ENCODE data around the gene AGXT2. TPM values are rescaled to one million over a fixed set of nuclear protein-coding genes. Genes with fewer than 3 reads are reported as not detected.

Gene AGXT2
- total and polyA plus RNA-seq, 3 experiments from 2014 or later, result not detected

- Mint-ChIP-seq H3K27ac (no peak overlapping the region), H3K27me3 (peaks cover 10 to 40% of the 10 kb centered on the region in 2 donors), H3K4me3 (no peak overlapping the region), H3K4me1 (no peaks in the 10 kb centered on the region), H3K36me3 (peaks cover 0 to 1% (median 0%) of the 10 kb centered on the region in 3 donors), H3K9me3 (peaks cover 0 to 2% (median 0%) of the 10 kb centered on the region in 5 donors)
- no peaks in the 10 kb centered on the region for H3K36me3 ChIP-seq (ENCODE audit: insufficient read depth, low read length)
- no peak for DNase-seq
- no peak overlapping the region for H3K27ac ChIP-seq (ENCODE audit: low read depth, low read length)
- H3K9me3 ChIP-seq (ENCODE audit: low read length), result no peaks in the 10 kb centered on the region
- H3K4me3 ChIP-seq (ENCODE audit: low read length), result no peak overlapping the region
- ChIA-PET POLR2A (no interaction called here), CTCF (no interaction called here)
- H3K4me1 ChIP-seq (ENCODE audit: insufficient read depth, low read length), result no peaks in the 10 kb centered on the region
- no peaks in the 10 kb centered on the region for H3K27me3 ChIP-seq (ENCODE audit: insufficient read depth, low read length, poor library complexity, severe bottlenecking)
These were observed 37.1 kb downstream of the AGXT2 start for GRCh38 chr5:35010676-35011075.

- ChIA-PET CTCF (no interaction called here), POLR2A (no interaction called here)
- no peak overlapping the region for H3K4me3 Mint-ChIP-seq
- H3K27ac ChIP-seq (ENCODE audit: low read depth, low read length), result no peak overlapping the region
- no peak overlapping the region for H3K4me3 ChIP-seq (ENCODE audit: low read length)
- no peak overlapping the region for H3K27ac Mint-ChIP-seq
- H3K27me3 Mint-ChIP-seq, result peaks cover 10 to 44% of the 10 kb centered on the region in 2 donors
- H3K4me1 ChIP-seq (ENCODE audit: insufficient read depth, low read length), result no peaks in the 10 kb centered on the region
- H3K4me1 Mint-ChIP-seq, result no peaks in the 10 kb centered on the region
- H3K36me3 ChIP-seq (ENCODE audit: insufficient read depth, low read length), result no peaks in the 10 kb centered on the region
- no peaks in the 10 kb centered on the region for H3K9me3 ChIP-seq (ENCODE audit: low read length)
- DNase-seq, result no peak
- H3K36me3 Mint-ChIP-seq, result peaks cover 0 to 1% (median 0%) of the 10 kb centered on the region in 3 donors
- H3K9me3 Mint-ChIP-seq, result peaks cover 0 to 2% (median 0%) of the 10 kb centered on the region in 5 donors
- no peaks in the 10 kb centered on the region for H3K27me3 ChIP-seq (ENCODE audit: insufficient read depth, low read length, poor library complexity, severe bottlenecking)
These were observed 38.1 kb downstream of the AGXT2 start for GRCh38 chr5:35009657-35010056.

GRCh38 chr5:35009019-35009418, 38.7 kb downstream of the AGXT2 start:
- Mint-ChIP-seq H3K4me1 (no peaks in the 10 kb centered on the region), H3K27me3 (peaks cover 14 to 46% of the 10 kb centered on the region in 2 donors)
- POLR2A ChIA-PET, result no interaction called here

GRCh38 chr5:35004771-35005170, 43.0 kb downstream of the AGXT2 start:
- Mint-ChIP-seq H3K9me3 (no peaks in the 10 kb centered on the region), H3K36me3 (peaks cover 0 to 1% (median 0%) of the 10 kb centered on the region in 3 donors), H3K4me3 (no peak overlapping the region), H3K27ac (no peak overlapping the region), H3K27me3 (peaks cover 14 to 53% of the 10 kb centered on the region in 2 donors), H3K4me1 (peaks cover 0 to 3% (median 0%) of the 10 kb centered on the region in 3 donors)
- ChIA-PET CTCF (no interaction called here), POLR2A (no interaction called here)
- no peaks in the 10 kb centered on the region for H3K36me3 ChIP-seq (ENCODE audit: insufficient read depth, low read length)
- no peaks in the 10 kb centered on the region for H3K4me1 ChIP-seq (ENCODE audit: insufficient read depth, low read length)
- no peak overlapping the region for H3K4me3 ChIP-seq (ENCODE audit: low read length)
- H3K27ac ChIP-seq (ENCODE audit: low read depth, low read length), result no peak overlapping the region
- no peak for DNase-seq
- no peaks in the 10 kb centered on the region for H3K9me3 ChIP-seq (ENCODE audit: low read length)
- H3K27me3 ChIP-seq (ENCODE audit: insufficient read depth, low read length, poor library complexity, severe bottlenecking), result peaks cover 4% of the 10 kb centered on the region

More at GRCh38 chr5:35009019-35009418, 38.7 kb downstream of the AGXT2 start:
- peaks cover 0 to 1% (median 0%) of the 10 kb centered on the region in 3 donors for H3K36me3 Mint-ChIP-seq
- Histone ChIP-seq H3K9me3 (ENCODE audit: low read length) (no peaks in the 10 kb centered on the region), H3K27me3 (ENCODE audit: insufficient read depth, low read length, poor library complexity, severe bottlenecking) (peaks cover 1% of the 10 kb centered on the region), H3K36me3 (ENCODE audit: insufficient read depth, low read length) (no peaks in the 10 kb centered on the region), H3K27ac (ENCODE audit: low read depth, low read length) (no peak overlapping the region), H3K4me3 (ENCODE audit: low read length) (no peak overlapping the region), H3K4me1 (ENCODE audit: insufficient read depth, low read length) (no peaks in the 10 kb centered on the region)
- CTCF ChIA-PET, result interaction anchor here (0.8 kb wide), 1 partner anchor 28 kb away, joined by 3 read pairs; no protein-coding TSS in a partner anchor
- H3K9me3 Mint-ChIP-seq, result peaks cover 0 to 2% (median 0%) of the 10 kb centered on the region in 5 donors
- no peak overlapping the region for H3K27ac Mint-ChIP-seq
- no peak overlapping the region for H3K4me3 Mint-ChIP-seq
- DNase-seq, result no peak

GRCh38 chr5:35004200-35004599, 43.5 kb downstream of the AGXT2 start:
- Histone ChIP-seq H3K36me3 (ENCODE audit: insufficient read depth, low read length) (no peaks in the 10 kb centered on the region), H3K9me3 (ENCODE audit: low read length) (no peaks in the 10 kb centered on the region), H3K27ac (ENCODE audit: low read depth, low read length) (no peak overlapping the region), H3K4me1 (ENCODE audit: insufficient read depth, low read length) (no peaks in the 10 kb centered on the region), H3K4me3 (ENCODE audit: low read length) (no peak overlapping the region), H3K27me3 (ENCODE audit: insufficient read depth, low read length, poor library complexity, severe bottlenecking) (peaks cover 4% of the 10 kb centered on the region)
- Mint-ChIP-seq H3K27ac (no peak overlapping the region), H3K27me3 (peaks cover 9 to 50% of the 10 kb centered on the region in 2 donors), H3K36me3 (peaks cover 0 to 1% (median 0%) of the 10 kb centered on the region in 3 donors), H3K4me1 (peaks cover 0 to 3% (median 0%) of the 10 kb centered on the region in 3 donors), H3K4me3 (no peak overlapping the region), H3K9me3 (no peaks in the 10 kb centered on the region)
- ChIA-PET POLR2A (no interaction called here), CTCF (interaction anchor here (0.9 to 2.4 kb wide), 4 partner anchors 11 to 166 kb away, joined by 3 to 11 read pairs (median 4); partner anchors contain the start of gene TTC23L)
- DNase-seq, result no peak

GRCh38 chr5:35003018-35003957, 44.5 kb downstream of the AGXT2 start:
- Histone ChIP-seq H3K4me3 (ENCODE audit: low read length) (no peak overlapping the region), H3K27me3 (ENCODE audit: insufficient read depth, low read length, poor library complexity, severe bottlenecking) (peaks cover 4% of the 10 kb centered on the region), H3K36me3 (ENCODE audit: insufficient read depth, low read length) (no peaks in the 10 kb centered on the region), H3K27ac (ENCODE audit: low read depth, low read length) (no peak overlapping the region), H3K4me1 (ENCODE audit: insufficient read depth, low read length) (no peaks in the 10 kb centered on the region), H3K9me3 (ENCODE audit: low read length) (no peaks in the 10 kb centered on the region)
- Mint-ChIP-seq H3K27ac (peak overlapping the region in 1 of 8 donors; percentile 35), H3K27me3 (peaks cover 11 to 44% of the 10 kb centered on the region in 2 donors), H3K36me3 (no peaks in the 10 kb centered on the region), H3K4me3 (no peak overlapping the region), H3K4me1 (peaks cover 0 to 3% (median 0%) of the 10 kb centered on the region in 3 donors), H3K9me3 (no peaks in the 10 kb centered on the region)
- peak in 4 of 5 donors; percentile 8 to 29 (median 18) for DNase-seq
- CTCF ChIA-PET, result interaction anchor here (0.9 to 2.4 kb wide), 8 partner anchors 10 to 165 kb away, joined by 3 to 11 read pairs (median 4); partner anchors contain the start of genes BRIX1, RAD1 and TTC23L
- POLR2A ChIA-PET, result no interaction called here

- Mint-ChIP-seq H3K4me3 (no peak overlapping the region), H3K27me3 (peaks cover 11 to 39% of the 10 kb centered on the region in 2 donors), H3K36me3 (no peaks in the 10 kb centered on the region), H3K27ac (no peak overlapping the region), H3K9me3 (no peaks in the 10 kb centered on the region), H3K4me1 (peaks cover 0 to 3% (median 0%) of the 10 kb centered on the region in 3 donors)
- CTCF ChIA-PET, result interaction anchor here (1.9 to 2.4 kb wide), 2 partner anchors 9 to 87 kb away, joined by 4 to 11 read pairs; partner anchors contain the start of genes BRIX1 and RAD1
- Histone ChIP-seq H3K4me1 (ENCODE audit: insufficient read depth, low read length) (no peaks in the 10 kb centered on the region), H3K4me3 (ENCODE audit: low read length) (no peak overlapping the region), H3K36me3 (ENCODE audit: insufficient read depth, low read length) (no peaks in the 10 kb centered on the region), H3K27ac (ENCODE audit: low read depth, low read length) (no peak overlapping the region), H3K9me3 (ENCODE audit: low read length) (no peaks in the 10 kb centered on the region), H3K27me3 (ENCODE audit: insufficient read depth, low read length, poor library complexity, severe bottlenecking) (peaks cover 4% of the 10 kb centered on the region)
- no peak for DNase-seq
- POLR2A ChIA-PET, result no interaction called here
These were observed 45.3 kb downstream of the AGXT2 start for GRCh38 chr5:35002459-35002858.

- peaks cover 14 to 36% of the 10 kb centered on the region in 2 donors for H3K27me3 Mint-ChIP-seq
- H3K4me3 Mint-ChIP-seq, result no peak overlapping the region
- POLR2A ChIA-PET, result no interaction called here
- no peaks in the 10 kb centered on the region for H3K9me3 ChIP-seq (ENCODE audit: low read length)
- no peak overlapping the region for H3K27ac ChIP-seq (ENCODE audit: low read depth, low read length)
- no peaks in the 10 kb centered on the region for H3K36me3 Mint-ChIP-seq
- H3K4me3 ChIP-seq (ENCODE audit: low read length), result no peak overlapping the region
- H3K4me1 Mint-ChIP-seq, result peaks cover 0 to 3% (median 0%) of the 10 kb centered on the region in 3 donors
- H3K27me3 ChIP-seq (ENCODE audit: insufficient read depth, low read length, poor library complexity, severe bottlenecking), result peaks cover 4% of the 10 kb centered on the region
- DNase-seq, result no peak
- no peaks in the 10 kb centered on the region for H3K4me1 ChIP-seq (ENCODE audit: insufficient read depth, low read length)
- CTCF ChIA-PET, result interaction anchor here (2.4 kb wide), 1 partner anchor 9 kb away, joined by 11 read pairs; no protein-coding TSS in a partner anchor
- H3K9me3 Mint-ChIP-seq, result no peaks in the 10 kb centered on the region
- no peak overlapping the region for H3K27ac Mint-ChIP-seq
- H3K36me3 ChIP-seq (ENCODE audit: insufficient read depth, low read length), result no peaks in the 10 kb centered on the region
These were observed 45.9 kb downstream of the AGXT2 start for GRCh38 chr5:35001842-35002241.
